T-helper 1 cell treated with Interleukin-12 subunit alpha and Interleukin-12 subunit beta and Interleukin-4 antibody, amounts not matched to agents 30 ng/mL and 1 ng/mL, for 36 hours (primary cell): ENCODE results near the gene ALG2. TPM values are rescaled to one million over a fixed set of nuclear protein-coding genes. Genes with fewer than 3 reads are reported as not detected.

ENCODE experiments used
- intact Hi-C: fragments of 100-400 bp; cut with micrococcal nuclease; formaldehyde crosslinking; loops from one replicate; pipeline ENCODE4 v1.15.1; 2024
- total RNA-seq: library from RNA; stranded (reverse); gene quantifications from 2 replicates; pipeline ENCODE4 v1.2.3, GENCODE V29; 2022

Gene ALG2
- 37.4 and 42.1 TPM in 2 replicates for total RNA-seq

GRCh38 chr9:99221621-99222415 lies at the start of gene ALG2, which contains the start of gene SEC61B:
TSS of gene ALG2 (minus strand) at chr9:99221942. CDS start at chr9:99221894, 48 bp downstream.
TSS of gene SEC61B (plus strand) at chr9:99222282. CDS start at chr9:99222364, 82 bp downstream.
- intact Hi-C loops = loop anchor here (1.0 to 10.0 kb wide), 20 partner anchors 14 to 1590 kb away; partner anchors contain the start of genes ANKS6, ANP32B, INVS and MSANTD3

- intact Hi-C loops = no loop called here
These were observed 48.7 kb upstream of the ALG2 start for GRCh38 chr9:99270491-99270890.

- intact Hi-C loops = loop anchor here (5.0 to 10.0 kb wide), 2 partner anchors 828 to 945 kb away; partner anchors contain the start of genes ERP44 and INVS
These were observed 47.7 kb upstream of the ALG2 start for GRCh38 chr9:99269416-99269815.

GRCh38 chr9:99266255-99267023 lies 44.7 kb upstream of the ALG2 start:
- intact Hi-C loops = loop anchor here (1.0 to 10.0 kb wide), 8 partner anchors 82 to 1172 kb away; partner anchors contain the start of genes ERP44 and INVS

GRCh38 chr9:99265691-99266090 lies 43.9 kb upstream of the ALG2 start:
- intact Hi-C loops = loop anchor here (1.0 to 10.0 kb wide), 8 partner anchors 81 to 1173 kb away; partner anchors contain the start of genes ERP44 and INVS

- intact Hi-C loops = loop anchor here (10.0 kb wide), 1 partner anchor 951 kb away; no protein-coding TSS in a partner anchor
These were observed 42.4 kb upstream of the ALG2 start for GRCh38 chr9:99264070-99264680.

- intact Hi-C loops = loop anchor here (10.0 kb wide), 1 partner anchor 952 kb away; no protein-coding TSS in a partner anchor
These were observed 41.2 kb upstream of the ALG2 start for GRCh38 chr9:99262949-99263418.

GRCh38 chr9:99261923-99262322 lies 40.2 kb upstream of the ALG2 start:
- intact Hi-C loops = loop anchor here (10.0 kb wide), 1 partner anchor 953 kb away; no protein-coding TSS in a partner anchor

- intact Hi-C loops = no loop called here
These were observed 37.6 kb upstream of the ALG2 start for GRCh38 chr9:99259231-99259918.

- intact Hi-C loops = no loop called here
These were observed 36.1 kb upstream of the ALG2 start for GRCh38 chr9:99257723-99258389.

- intact Hi-C loops = loop anchor here (2.0 kb wide), 1 partner anchor 281 kb away; no protein-coding TSS in a partner anchor
These were observed 33.9 kb upstream of the ALG2 start for GRCh38 chr9:99255651-99256050.

GRCh38 chr9:99253772-99254431 lies 32.2 kb upstream of the ALG2 start:
- intact Hi-C loops = loop anchor here (1.0 to 5.0 kb wide), 8 partner anchors 18 to 653 kb away; partner anchors contain the start of genes SEC61B and STX17

- intact Hi-C loops = loop anchor here (1.0 to 5.0 kb wide), 5 partner anchors 17 to 654 kb away; partner anchors contain the start of gene STX17
These were observed 31.4 kb upstream of the ALG2 start for GRCh38 chr9:99253134-99253533.

GRCh38 chr9:99251157-99251556 lies 29.4 kb upstream of the ALG2 start:
- intact Hi-C loops = loop anchor here (5.0 kb wide), 2 partner anchors 181 to 194 kb away; no protein-coding TSS in a partner anchor

- intact Hi-C loops = loop anchor here (1.0 to 5.0 kb wide), 3 partner anchors 13 to 192 kb away; no protein-coding TSS in a partner anchor
These were observed 27.9 kb upstream of the ALG2 start for GRCh38 chr9:99249619-99250018.

- intact Hi-C loops = no loop called here
These were observed 22.9 kb upstream of the ALG2 start for GRCh38 chr9:99244344-99245260.

- intact Hi-C loops = no loop called here
These were observed 19.4 kb upstream of the ALG2 start for GRCh38 chr9:99241106-99241505.
